ENCODE data around the gene FURIN. TPM values are rescaled to one million over a fixed set of nuclear protein-coding genes. Genes with fewer than 3 reads are reported as not detected.

The FURIN gene
- total RNA-seq, 1 donor from 2014 or later = 42.7 TPM

GRCh38 chr15:90857883-90858443 lies 10.4 kb upstream of the FURIN start:
- Histone ChIP-seq H3K4me1 (peaks cover 9% of the 10 kb centered on the region), H3K27me3 (ENCODE audit: low read depth) (no peaks in the 10 kb centered on the region), H3K9me3 (replicated peaks) (no peaks in the 10 kb centered on the region), H3K4me3 (no peak overlapping the region), H3K27ac (replicated peaks) (no peak overlapping the region), H3K36me3 (no peaks in the 10 kb centered on the region)
- intact Hi-C loops (cut with micrococcal nuclease) = no loop called here
- no peak for DNase-seq
- TF ChIP-seq CTCF (IDR thresholded peaks at IDR 0.05; ENCODE audit: borderline replicate concordance) = no peak

- no peak overlapping the region for H3K27ac ChIP-seq (replicated peaks)
- peaks cover 16% of the 10 kb centered on the region for H3K4me1 ChIP-seq
- H3K27me3 ChIP-seq (ENCODE audit: low read depth) = no peaks in the 10 kb centered on the region
- TF ChIP-seq CTCF (IDR thresholded peaks at IDR 0.05; ENCODE audit: borderline replicate concordance) = no peak
- intact Hi-C loops (cut with micrococcal nuclease) = no loop called here
- H3K4me3 ChIP-seq = no peak overlapping the region
- no peaks in the 10 kb centered on the region for H3K9me3 ChIP-seq (replicated peaks)
- H3K36me3 ChIP-seq = no peaks in the 10 kb centered on the region
- DNase-seq = no peak
Measured at GRCh38 chr15:90859234-90860131, 8.9 kb upstream of the FURIN start.

GRCh38 chr15:90860450-90860849 lies 7.9 kb upstream of the FURIN start:
- no peak for TF ChIP-seq CTCF (IDR thresholded peaks at IDR 0.05; ENCODE audit: borderline replicate concordance)
- Histone ChIP-seq H3K27me3 (ENCODE audit: low read depth) (no peaks in the 10 kb centered on the region), H3K27ac (replicated peaks) (no peak overlapping the region), H3K36me3 (no peaks in the 10 kb centered on the region), H3K4me1 (peaks cover 16% of the 10 kb centered on the region), H3K9me3 (replicated peaks) (no peaks in the 10 kb centered on the region), H3K4me3 (no peak overlapping the region)
- no peak for DNase-seq
- intact Hi-C loops (cut with micrococcal nuclease) = no loop called here

GRCh38 chr15:90860942-90861675 lies 7.3 kb upstream of the FURIN start:
- intact Hi-C loops (cut with micrococcal nuclease) = no loop called here
- no peak overlapping the region for H3K4me3 ChIP-seq

More at GRCh38 chr15:90860942-90861675, 7.3 kb upstream of the FURIN start:
- Histone ChIP-seq H3K4me1 (peaks cover 16% of the 10 kb centered on the region), H3K36me3 (no peaks in the 10 kb centered on the region), H3K27ac (replicated peaks) (no peak overlapping the region), H3K27me3 (ENCODE audit: low read depth) (no peaks in the 10 kb centered on the region), H3K9me3 (replicated peaks) (no peaks in the 10 kb centered on the region)
- no peak for TF ChIP-seq CTCF (IDR thresholded peaks at IDR 0.05; ENCODE audit: borderline replicate concordance)
- no peak for DNase-seq

All from left ventricle myocardium inferior (tissue), 1 donor.